DMS153 treated with DMSO at 0.1 percent for 48 hours (cell line): ENCODE data around the gene DHRS3.
"Not testable (repeated sequence)": the region's sequence is repeated elsewhere in the genome, so short reads cannot be mapped to it uniquely, and the experiment has no call there.

Experiments
- DNase-seq: peaks from one replicate; lab custom pipeline; 2025; ENCODE audit not compliant: unreplicated experiment; lab: John Stamatoyannopoulos, UW

The DHRS3 gene

GRCh38 chr1:12540580-12541273 lies 77.3 kb downstream of the DHRS3 start:
- no peak for DNase-seq

GRCh38 chr1:12539705-12540579 lies 78.1 kb downstream of the DHRS3 start:
- no peak for DNase-seq

- no peak for DNase-seq
Observed at GRCh38 chr1:12539320-12539704, 78.7 kb downstream of the DHRS3 start.

GRCh38 chr1:12538536-12538935 lies 79.5 kb downstream of the DHRS3 start:
- DNase-seq: not testable (repeated sequence)

GRCh38 chr1:12537906-12538461 lies 80.0 kb downstream of the DHRS3 start:
- DNase-seq: no peak

- no peak for DNase-seq
Observed at GRCh38 chr1:12537294-12537693, 80.7 kb downstream of the DHRS3 start.

GRCh38 chr1:12536023-12536639 lies 81.9 kb downstream of the DHRS3 start:
- no peak for DNase-seq

GRCh38 chr1:12532405-12533315 lies 85.3 kb downstream of the DHRS3 start:
- DNase-seq: no peak

GRCh38 chr1:12531179-12531499 lies 86.9 kb downstream of the DHRS3 start:
- DNase-seq: no peak

- DNase-seq: no peak
Observed at GRCh38 chr1:12530462-12531178, 87.4 kb downstream of the DHRS3 start.

GRCh38 chr1:12529640-12530174 lies 88.3 kb downstream of the DHRS3 start:
- DNase-seq: no peak

GRCh38 chr1:12528021-12528852 lies 89.8 kb downstream of the DHRS3 start:
- DNase-seq: no peak

- DNase-seq: no peak
Observed at GRCh38 chr1:12527564-12527963, 90.4 kb downstream of the DHRS3 start.

GRCh38 chr1:12525311-12526181 lies 92.5 kb downstream of the DHRS3 start:
- no peak for DNase-seq

GRCh38 chr1:12524266-12524665 lies 93.7 kb downstream of the DHRS3 start:
- no peak for DNase-seq

GRCh38 chr1:12522780-12523179 lies 95.2 kb downstream of the DHRS3 start:
- not testable (repeated sequence) for DNase-seq

GRCh38 chr1:12521096-12521495 lies 96.9 kb downstream of the DHRS3 start:
- no peak for DNase-seq
